Keratinocyte (primary cell): ENCODE data around the gene MEF2A. TPM values are rescaled to one million over a fixed set of nuclear protein-coding genes. Genes with fewer than 3 reads are reported as not detected.

Source experiments
- DNase-seq: peaks from one replicate; pipeline ENCODE4 v3.0.0-alpha.2; 2011; ENCODE audit warnings: low read depth, missing footprints, low spot score
- FAIRE-seq: peaks from 2 replicates; lab custom pipeline; 2011; peaks lifted over from hg19 to GRCh38; lab: Jason Lieb, UNC
- H2AFZ ChIP-seq: 2 replicates; pipeline ENCODE4 v1.6.0; 2012; ENCODE audit warnings: low read length, control low read depth, inconsistent platforms; ENCODE audit not compliant: control insufficient read depth
- H3K27ac ChIP-seq: 2 replicates; pipeline ENCODE4 v1.5.1; 2011; ENCODE audit warnings: low read length; ENCODE audit not compliant: control insufficient read depth, insufficient read depth
- H3K27me3 ChIP-seq: 3 replicates; pipeline ENCODE4 v1.6.0; 2011; ENCODE audit warnings: low read length; ENCODE audit not compliant: control insufficient read depth, insufficient read depth; ENCODE audit errors: extremely low read depth
- H3K36me3 ChIP-seq, 2 experiments: 2 replicates in 1 of 2; 3 replicates in 1 of 2; pipeline ENCODE4 v1.5.1; 2011; ENCODE audit warnings: low read length in 2 of 2, mild to moderate bottlenecking in 1 of 2; ENCODE audit not compliant: control insufficient read depth in 2 of 2, insufficient read depth in 2 of 2; ENCODE audit errors: extremely low read depth in 1 of 2
- H3K4me1 ChIP-seq: 3 replicates; pipeline ENCODE4 v1.5.1; 2011; ENCODE audit warnings: low read length; ENCODE audit not compliant: control insufficient read depth, insufficient read depth; ENCODE audit errors: extremely low read depth
- H3K4me2 ChIP-seq: 3 replicates; pipeline ENCODE4 v1.6.0; 2011; ENCODE audit warnings: low read depth, low read length; ENCODE audit not compliant: control insufficient read depth, insufficient read depth; ENCODE audit errors: extremely low read depth
- H3K4me3 ChIP-seq, 3 experiments: fragments of 200-600 bp in 1 of 3; sonication (generic) in 1 of 3; 2 replicates in 2 of 3; 3 replicates in 1 of 3; pipeline ENCODE4 v1.5.1; 2011 to 2016; ENCODE audit warnings: low read length in 3 of 3, mild to moderate bottlenecking in 3 of 3, control low read depth in 2 of 3, inconsistent platforms in 1 of 3, low read depth in 1 of 3, mixed read lengths in 1 of 3, mixed run types in 1 of 3, moderate library complexity in 1 of 3; ENCODE audit not compliant: control insufficient read depth in 2 of 3, insufficient read depth in 2 of 3; ENCODE audit errors: extremely low read depth in 1 of 3
- H3K79me2 ChIP-seq: 2 replicates; pipeline ENCODE4 v1.6.0; 2012; ENCODE audit warnings: low read length; ENCODE audit not compliant: control insufficient read depth, insufficient read depth
- H3K9ac ChIP-seq: 3 replicates; pipeline ENCODE4 v1.6.0; 2011; ENCODE audit warnings: low read length; ENCODE audit not compliant: control insufficient read depth, insufficient read depth; ENCODE audit errors: extremely low read depth
- H3K9me1 ChIP-seq: 3 replicates; pipeline ENCODE4 v1.6.0; 2011; ENCODE audit warnings: low read length; ENCODE audit not compliant: control insufficient read depth, insufficient read depth; ENCODE audit errors: extremely low read depth
- H3K9me3 ChIP-seq: 2 replicates; pipeline ENCODE4 v1.5.1; 2012; ENCODE audit warnings: low read depth, low read length; ENCODE audit not compliant: control insufficient read depth
- H4K20me1 ChIP-seq: 3 replicates; pipeline ENCODE4 v1.6.0; 2011; ENCODE audit warnings: low read length; ENCODE audit not compliant: control insufficient read depth, insufficient read depth; ENCODE audit errors: extremely low read depth
- EZH2 ChIP-seq: IDR thresholded peaks from one replicate; pipeline ENCODE4 v1.6.1; 2012; ENCODE audit warnings: inconsistent platforms, mild to moderate bottlenecking, low read length, moderate library complexity
- dilution Hi-C: fragments of 300-500 bp; cut with MboI; formaldehyde crosslinking; loops from one replicate; pipeline ENCODE4 v1.7.0; 2020; ENCODE audit warnings: low sequenced_read_pairs; ENCODE audit not compliant: extremely low pct_ligation_motif_present
- polyA plus RNA-seq, 5 experiments: library from polyadenylated mRNA; depleted of rRNA in 3 of 5; stranded (reverse) in 3 of 5; stranded (forward) in 1 of 5; unstranded in 1 of 5; fragments of >200 nt; gene quantifications; 1 replicate in 1 of 5; 2 replicates in 3 of 5; 3 replicates in 1 of 5; pipeline versions ENCODE4 v1.2.1 to v1.2.3, GENCODE V29; 2011 to 2012; ENCODE audit warnings: missing spikeins in 2 of 5, low read depth in 1 of 5, low replicate concordance in 1 of 5
- TF ChIP-seq, protein P1 (sequence below), 3 experiments: IDR thresholded peaks in 1 of 3; conservative IDR thresholded peaks in 1 of 3; optimal IDR thresholded peaks in 1 of 3; 2 replicates in 2 of 3; 3 replicates in 1 of 3; pipeline versions ENCODE3 to v1.5.1; 2011; ENCODE audit warnings: low read length in 3 of 3, mild to moderate bottlenecking in 3 of 3, moderate library complexity in 2 of 3, control low read depth in 1 of 3, inconsistent platforms in 1 of 3; ENCODE audit not compliant: insufficient read depth in 2 of 3; ENCODE audit errors: extremely low read depth in 1 of 3

The MEF2A gene
- polyA plus RNA-seq, 1 donor (not counting 4 experiments of a cell fraction or from before 2014, with no cell fraction given), result 27.4 TPM

DNA sequence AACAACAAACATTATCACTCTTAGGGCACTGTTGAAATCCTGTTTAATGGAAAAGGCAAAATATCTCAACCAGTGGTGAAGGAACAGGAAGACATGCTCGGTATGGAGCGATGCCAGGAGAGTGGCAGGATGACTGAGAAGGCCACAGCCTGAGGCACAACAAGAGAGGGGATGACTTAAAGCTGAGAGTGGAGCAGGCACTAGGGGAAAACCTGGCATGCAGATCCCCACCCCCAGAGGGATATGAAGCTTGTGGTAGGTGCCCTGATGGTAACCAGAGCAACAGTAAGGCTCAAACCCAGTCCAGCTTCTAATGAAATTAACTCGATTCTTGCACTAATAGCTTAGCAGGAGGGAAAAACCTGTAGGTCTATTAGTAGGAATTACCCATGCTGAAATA, 127.0 kb downstream of the MEF2A start:
- H3K27ac ChIP-seq, result no peak overlapping the region
- no peak overlapping the region for H2AFZ ChIP-seq
- H3K79me2 ChIP-seq, result no peaks in the 10 kb centered on the region
- no peak overlapping the region for H3K4me2 ChIP-seq
- H3K36me3 ChIP-seq, result peaks cover 0 to 6% of the 10 kb centered on the region in 2 experiments
- H3K9me3 ChIP-seq, result no peaks in the 10 kb centered on the region
- no peaks in the 10 kb centered on the region for H3K9me1 ChIP-seq
- dilution Hi-C loops, result no loop called here
- no peak for FAIRE-seq
- no peak for TF ChIP-seq EZH2
- TF ChIP-seq, protein P1, sequence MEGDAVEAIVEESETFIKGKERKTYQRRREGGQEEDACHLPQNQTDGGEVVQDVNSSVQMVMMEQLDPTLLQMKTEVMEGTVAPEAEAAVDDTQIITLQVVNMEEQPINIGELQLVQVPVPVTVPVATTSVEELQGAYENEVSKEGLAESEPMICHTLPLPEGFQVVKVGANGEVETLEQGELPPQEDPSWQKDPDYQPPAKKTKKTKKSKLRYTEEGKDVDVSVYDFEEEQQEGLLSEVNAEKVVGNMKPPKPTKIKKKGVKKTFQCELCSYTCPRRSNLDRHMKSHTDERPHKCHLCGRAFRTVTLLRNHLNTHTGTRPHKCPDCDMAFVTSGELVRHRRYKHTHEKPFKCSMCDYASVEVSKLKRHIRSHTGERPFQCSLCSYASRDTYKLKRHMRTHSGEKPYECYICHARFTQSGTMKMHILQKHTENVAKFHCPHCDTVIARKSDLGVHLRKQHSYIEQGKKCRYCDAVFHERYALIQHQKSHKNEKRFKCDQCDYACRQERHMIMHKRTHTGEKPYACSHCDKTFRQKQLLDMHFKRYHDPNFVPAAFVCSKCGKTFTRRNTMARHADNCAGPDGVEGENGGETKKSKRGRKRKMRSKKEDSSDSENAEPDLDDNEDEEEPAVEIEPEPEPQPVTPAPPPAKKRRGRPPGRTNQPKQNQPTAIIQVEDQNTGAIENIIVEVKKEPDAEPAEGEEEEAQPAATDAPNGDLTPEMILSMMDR (optimal IDR thresholded peaks at IDR 0.05 in 1 of 3, IDR thresholded peaks at IDR 0.05 in 1 of 3, conservative IDR thresholded peaks at IDR 0.05 in 1 of 3; ENCODE audit: extremely low read depth in 1 of 3, insufficient read depth in 2 of 3, low read length in 3 of 3), result no peak
- H3K4me1 ChIP-seq, result no peaks in the 10 kb centered on the region
- H3K4me3 ChIP-seq, result no peak overlapping the region
- no peaks in the 10 kb centered on the region for H3K27me3 ChIP-seq
- no peak for DNase-seq
- H4K20me1 ChIP-seq, result no peaks in the 10 kb centered on the region
- H3K9ac ChIP-seq, result no peak overlapping the region

DNA sequence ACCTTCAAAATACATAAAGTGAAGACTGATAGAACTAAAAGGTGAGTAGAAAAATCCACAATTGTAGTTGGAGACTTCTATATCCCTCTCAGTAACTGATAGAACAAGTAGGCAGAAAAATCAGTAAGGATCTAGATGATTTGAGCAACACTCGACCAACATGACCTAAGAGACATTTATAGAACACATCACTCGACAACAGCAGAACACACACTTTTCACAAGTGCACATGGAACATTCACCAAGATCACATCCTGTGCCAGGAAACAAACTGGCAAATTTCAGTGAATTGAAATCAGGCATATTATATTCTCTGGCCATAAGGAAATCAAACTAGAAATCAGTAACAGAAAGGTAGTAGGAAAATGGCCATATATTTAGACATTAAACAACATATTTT, 130.3 kb downstream of the MEF2A start:
- no peaks in the 10 kb centered on the region for H3K9me3 ChIP-seq
- no peak overlapping the region for H3K4me3 ChIP-seq
- H3K27me3 ChIP-seq, result no peaks in the 10 kb centered on the region
- H2AFZ ChIP-seq, result no peak overlapping the region
- DNase-seq (no peak), FAIRE-seq (no peak)
- dilution Hi-C loops, result no loop called here
- no peak overlapping the region for H3K9ac ChIP-seq
- H4K20me1 ChIP-seq, result no peaks in the 10 kb centered on the region
- H3K9me1 ChIP-seq, result no peaks in the 10 kb centered on the region
- TF ChIP-seq, protein P1 (optimal IDR thresholded peaks at IDR 0.05 in 1 of 3, IDR thresholded peaks at IDR 0.05 in 1 of 3, conservative IDR thresholded peaks at IDR 0.05 in 1 of 3; ENCODE audit: extremely low read depth in 1 of 3, insufficient read depth in 2 of 3, low read length in 3 of 3), result no peak
- TF ChIP-seq EZH2, result no peak
- H3K4me1 ChIP-seq, result no peaks in the 10 kb centered on the region
- peaks cover 0 to 6% of the 10 kb centered on the region in 2 experiments for H3K36me3 ChIP-seq
- no peak overlapping the region for H3K4me2 ChIP-seq
- H3K79me2 ChIP-seq, result no peaks in the 10 kb centered on the region
- no peak overlapping the region for H3K27ac ChIP-seq
